GM21447 (cell line): ENCODE data around the gene NOS1AP.
"Not testable (repeated sequence)": the region's sequence is repeated elsewhere in the genome, so short reads cannot be mapped to it uniquely, and the experiment has no call there.

Experiments used
- ATAC-seq: cut with Tn5 transposase; IDR thresholded peaks from one replicate; pipeline ENCODE4 v1.9.1; 2021; ENCODE audit not compliant: unreplicated experiment

NOS1AP gene

DNA sequence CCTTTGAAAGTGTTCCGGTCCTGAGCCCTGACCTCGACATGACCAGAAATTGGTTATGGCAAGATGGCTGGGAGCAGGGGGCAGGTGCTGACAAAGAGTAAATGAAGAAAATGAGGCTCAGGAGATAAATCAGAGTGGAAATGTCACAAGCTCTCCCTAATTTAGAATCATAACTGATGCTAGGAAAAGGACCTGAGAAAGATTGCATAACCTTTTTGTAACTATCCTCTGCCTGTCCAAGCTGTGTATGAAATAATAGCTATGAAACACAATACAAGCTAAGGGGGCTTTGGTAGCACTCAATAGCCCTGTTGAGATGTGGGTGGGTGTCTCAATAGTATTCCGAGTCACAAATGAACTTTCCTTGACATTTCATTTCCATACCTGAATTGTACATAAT is 12.9 kb upstream of the NOS1AP start:
- ATAC-seq: no peak

DNA sequence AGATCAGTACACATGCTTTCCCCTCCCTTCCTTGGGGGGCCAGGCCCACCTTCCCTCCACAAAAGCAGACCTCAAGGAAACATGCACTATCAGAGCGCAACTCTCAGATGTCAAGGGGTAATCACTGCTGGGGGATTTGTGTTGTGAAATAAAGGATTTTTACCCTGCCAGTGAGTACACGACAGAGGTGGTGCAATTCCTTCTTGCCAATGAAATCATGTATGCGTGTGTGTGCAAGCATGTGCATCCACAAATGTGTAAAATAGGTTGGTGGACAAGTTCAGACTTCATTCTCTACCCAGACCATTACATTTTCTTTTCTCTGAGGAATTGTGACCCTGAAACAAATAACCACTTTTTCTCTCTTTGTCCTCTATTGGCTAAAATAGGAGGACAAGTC is 9.8 kb upstream of the NOS1AP start:
- no peak for ATAC-seq

GRCh38 chr1:162060314-162060713 is 9.2 kb upstream of the NOS1AP start:
- ATAC-seq: no peak

- no peak for ATAC-seq
Measured at GRCh38 chr1:162062542-162063015, 6.9 kb upstream of the NOS1AP start.

GRCh38 chr1:162065016-162065415 is 4.5 kb upstream of the NOS1AP start:
- no peak for ATAC-seq

DNA sequence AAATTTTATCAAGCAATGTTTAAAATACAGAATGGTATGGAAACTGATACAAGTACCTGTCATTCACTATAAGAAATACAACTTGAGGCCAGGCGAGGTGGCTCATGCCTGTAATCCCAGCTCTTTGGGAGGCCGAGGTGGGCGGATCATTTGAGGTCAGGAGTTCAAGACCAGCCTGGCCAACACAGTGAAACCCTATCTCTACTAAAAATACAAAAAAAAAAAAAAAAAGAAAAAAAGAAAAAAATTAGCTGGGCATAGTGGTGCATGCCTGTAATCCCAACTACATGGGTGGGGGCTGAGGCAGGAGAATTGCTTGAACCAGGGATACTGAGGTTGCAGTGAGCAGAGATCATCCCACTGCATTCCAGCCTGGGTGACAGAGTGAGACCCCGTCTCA is 2.7 kb upstream of the NOS1AP start:
- not testable (repeated sequence) for ATAC-seq

GRCh38 chr1:162067466-162067865 is 2.0 kb upstream of the NOS1AP start:
- no peak for ATAC-seq

DNA sequence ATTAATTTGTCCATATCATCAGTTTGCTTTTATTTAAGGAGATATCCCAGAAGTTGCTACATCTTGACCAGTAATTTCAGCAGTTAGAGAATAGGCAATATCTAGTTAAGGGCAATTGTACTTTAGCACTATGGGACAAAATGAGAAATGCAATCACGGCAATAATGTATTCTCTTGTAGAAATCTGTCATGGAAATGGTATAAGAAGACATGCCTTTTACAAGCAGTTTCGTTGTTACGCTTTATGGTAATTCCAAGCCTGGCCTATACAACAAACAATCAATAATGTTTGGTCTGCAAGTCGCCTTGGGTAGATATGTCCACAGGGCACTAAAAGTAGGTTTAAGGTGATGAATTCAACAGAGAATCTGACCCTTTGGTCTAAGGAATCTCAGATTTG is 1.2 kb upstream of the NOS1AP start:
- no peak for ATAC-seq

GRCh38 chr1:162070094-162070748 is 730 bp downstream of the NOS1AP start:
- ATAC-seq: no peak

GRCh38 chr1:162070825-162071224 is 1.3 kb downstream of the NOS1AP start:
- ATAC-seq: no peak

DNA sequence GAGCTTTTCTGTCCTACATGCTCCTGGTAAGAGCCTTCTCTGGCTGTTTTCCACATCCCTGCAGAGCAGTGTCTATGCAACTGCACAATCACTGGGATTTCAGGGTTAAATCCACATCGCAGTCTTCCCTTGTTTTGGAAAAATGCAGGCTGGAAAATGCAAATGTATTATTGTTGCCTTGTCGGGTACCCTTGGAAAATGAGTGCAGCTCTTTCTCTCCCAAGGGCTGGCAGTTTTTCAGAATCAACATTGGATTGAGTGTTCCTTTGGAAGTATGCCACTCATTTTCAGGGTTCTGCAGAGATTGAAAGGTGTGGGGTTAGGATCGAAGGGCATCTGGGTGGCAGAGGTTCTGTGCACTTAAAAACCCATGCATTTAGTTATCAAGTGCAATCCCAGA is 3.2 kb downstream of the NOS1AP start:
- ATAC-seq: no peak

DNA sequence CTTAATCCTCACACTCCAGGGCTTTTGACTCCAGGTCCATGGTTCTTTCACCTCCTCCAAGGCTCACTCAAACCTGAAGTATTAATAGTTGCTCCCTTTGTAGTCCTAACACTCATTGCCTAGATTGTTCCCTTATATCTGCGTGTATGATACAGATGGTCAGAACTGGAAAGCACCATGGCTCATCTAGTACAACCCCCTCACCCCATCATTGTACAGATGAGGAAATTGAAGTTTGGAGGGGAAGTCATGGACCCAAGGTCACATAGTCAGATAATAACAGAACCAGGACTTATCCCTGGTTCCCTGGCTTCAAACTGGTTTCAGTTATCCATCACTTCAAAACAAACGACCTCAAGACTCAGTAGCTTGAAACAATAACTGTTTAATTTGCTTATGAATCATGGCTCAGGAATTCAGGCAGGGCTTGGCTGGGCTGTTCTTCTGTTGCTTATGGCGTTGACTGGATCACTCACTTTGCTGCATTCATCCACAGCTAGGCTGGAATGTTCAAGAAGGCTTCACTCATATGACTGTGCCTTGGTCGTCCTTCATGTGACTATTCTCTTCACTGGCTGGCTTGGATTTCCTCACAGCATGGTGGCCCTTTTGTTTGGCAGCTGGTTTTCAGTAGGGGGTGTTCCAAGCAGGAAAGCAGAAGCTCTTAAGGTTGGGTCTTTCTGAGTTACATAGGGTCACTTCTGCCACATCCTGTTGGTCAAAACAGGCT is 5.0 kb downstream of the NOS1AP start:
- ATAC-seq: no peak

DNA sequence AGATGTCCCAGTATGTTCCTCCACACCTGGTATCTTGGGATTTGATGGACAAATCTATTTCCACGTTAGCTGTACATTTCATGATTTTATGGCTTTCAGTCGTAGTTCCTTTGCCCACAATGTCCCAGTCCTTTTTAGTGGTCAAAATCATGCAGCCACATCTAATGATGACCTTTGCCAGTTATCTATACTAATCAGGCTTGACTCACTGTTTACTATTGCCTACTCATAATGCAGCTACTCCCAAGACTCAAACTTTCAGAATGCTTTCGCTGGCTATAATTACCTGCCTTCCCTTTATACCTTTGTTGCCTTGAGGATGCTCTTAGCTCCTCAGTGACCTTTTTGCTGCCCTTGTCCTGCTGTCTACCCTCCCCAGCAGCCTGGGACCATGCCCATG is 6.4 kb downstream of the NOS1AP start:
- ATAC-seq: no peak

DNA sequence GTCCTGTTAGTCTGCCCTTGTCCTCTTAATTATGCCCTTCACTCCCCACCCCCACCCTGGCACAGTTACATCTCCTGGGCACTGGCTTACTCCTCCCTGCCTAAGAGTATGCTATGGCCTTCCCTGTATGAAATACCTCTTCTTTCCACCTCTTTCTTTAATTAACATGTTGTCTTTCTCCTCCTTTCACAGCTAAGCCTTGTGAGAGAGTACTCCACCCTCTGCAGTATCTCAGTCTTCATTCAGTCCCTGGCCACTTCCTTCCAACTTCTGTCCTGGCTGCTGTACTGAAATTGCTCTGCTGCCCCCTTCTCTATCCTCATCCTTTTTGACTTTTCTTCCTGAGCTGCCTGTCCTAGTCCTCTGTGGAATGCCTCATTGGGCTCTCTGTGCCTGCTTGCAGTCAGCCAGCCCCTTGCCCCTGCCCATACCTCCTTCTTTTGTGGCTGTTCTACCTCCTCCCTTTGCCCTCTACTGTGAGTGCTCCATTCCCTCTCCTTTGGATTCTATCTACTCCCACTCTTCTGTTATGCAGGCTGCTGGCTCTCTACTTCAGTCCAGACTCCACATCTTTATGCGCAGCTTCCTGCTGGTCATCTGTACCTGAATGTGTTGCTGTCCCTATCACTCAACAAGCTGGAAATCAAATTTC is 8.3 kb downstream of the NOS1AP start:
- ATAC-seq: no peak

- ATAC-seq: no peak
Measured at GRCh38 chr1:162079030-162079429, 9.5 kb downstream of the NOS1AP start.

DNA sequence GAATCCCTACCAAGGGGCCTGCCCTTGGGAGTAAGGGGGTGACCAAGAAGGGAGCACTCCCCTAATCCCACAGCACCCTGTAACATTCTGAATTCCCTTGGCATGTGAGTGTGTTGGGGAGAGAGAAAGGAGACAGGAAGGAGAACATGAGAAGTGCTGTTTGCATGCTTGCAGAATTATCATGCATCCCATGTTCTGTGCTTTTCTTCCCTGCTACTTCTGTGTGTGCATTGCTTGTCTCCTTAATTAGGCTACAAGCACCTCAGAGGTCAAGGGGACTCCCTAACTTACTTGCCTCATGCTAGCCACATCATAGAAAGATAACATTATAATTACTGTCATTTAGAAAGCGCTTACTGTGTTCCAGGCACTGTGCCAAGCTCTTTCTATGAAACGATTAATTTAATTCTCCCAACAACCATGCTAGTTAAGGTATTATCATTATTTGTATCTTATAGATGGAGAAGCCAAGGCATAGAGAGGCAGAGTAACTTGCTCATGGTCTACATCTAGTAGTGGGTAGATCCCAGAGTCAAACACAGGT is 11.1 kb downstream of the NOS1AP start:
- ATAC-seq: no peak

DNA sequence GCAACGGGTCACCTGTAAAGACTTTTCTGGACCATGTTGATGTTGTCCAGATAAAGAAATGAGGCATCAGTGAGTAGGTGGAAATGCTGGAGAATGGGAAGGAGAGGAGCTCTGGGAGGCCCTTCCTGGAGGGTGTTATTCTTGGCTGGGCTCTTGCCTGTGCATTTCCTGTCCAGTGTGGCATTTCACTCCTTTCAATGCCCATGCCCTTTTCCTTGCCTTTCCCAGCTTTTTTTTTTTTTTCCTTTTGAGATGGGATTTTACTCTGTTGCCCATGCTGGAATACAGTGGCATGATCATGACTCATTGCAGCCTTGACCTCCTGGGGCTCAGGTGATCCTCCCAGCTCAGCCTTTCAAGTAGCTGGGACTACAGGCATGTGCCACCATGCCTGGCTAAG is 11.8 kb downstream of the NOS1AP start:
- ATAC-seq: no peak

DNA sequence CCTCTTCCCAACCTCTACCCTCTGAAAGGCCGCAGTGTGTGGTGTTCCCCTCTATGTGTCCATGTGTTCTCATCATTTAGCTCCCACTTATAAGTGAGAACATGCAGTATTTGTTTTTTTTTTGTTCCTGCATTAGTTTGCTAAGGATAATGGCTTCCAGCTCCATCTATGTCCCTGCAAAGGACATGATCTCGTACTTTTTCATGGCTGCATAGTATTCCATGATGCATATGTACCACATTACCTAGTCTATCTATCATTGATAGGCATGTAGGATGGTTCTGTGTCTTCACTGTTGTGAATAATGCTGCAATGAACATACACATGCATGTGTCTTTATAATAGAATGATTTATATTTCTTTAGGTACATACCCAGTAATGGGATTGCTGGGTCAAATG is 12.6 kb downstream of the NOS1AP start:
- ATAC-seq: not testable (repeated sequence)

- ATAC-seq: no peak
Measured at GRCh38 chr1:162083273-162083672, 13.8 kb downstream of the NOS1AP start.

DNA sequence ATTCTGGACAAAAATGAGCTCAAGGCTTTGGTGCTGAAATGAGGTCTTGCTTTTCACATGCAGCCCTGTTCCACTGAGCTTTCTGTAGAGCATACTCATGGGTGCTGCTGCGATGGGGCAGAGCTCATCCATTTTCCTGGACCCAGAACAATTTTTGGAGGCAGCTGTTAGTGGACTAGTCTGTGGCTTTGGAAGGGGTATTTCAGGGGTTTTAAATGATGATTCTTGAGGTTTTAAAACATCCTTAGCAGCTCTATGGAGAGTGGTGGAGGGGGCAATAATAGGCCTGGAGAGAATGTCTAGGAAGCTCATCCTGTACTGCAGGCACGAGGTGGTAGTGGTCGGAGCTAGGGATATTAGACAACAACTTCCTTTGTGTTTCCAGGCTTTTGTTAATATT is 16.5 kb downstream of the NOS1AP start:
- no peak for ATAC-seq

- ATAC-seq: no peak
Measured at GRCh38 chr1:162087111-162087510, 17.6 kb downstream of the NOS1AP start.

DNA sequence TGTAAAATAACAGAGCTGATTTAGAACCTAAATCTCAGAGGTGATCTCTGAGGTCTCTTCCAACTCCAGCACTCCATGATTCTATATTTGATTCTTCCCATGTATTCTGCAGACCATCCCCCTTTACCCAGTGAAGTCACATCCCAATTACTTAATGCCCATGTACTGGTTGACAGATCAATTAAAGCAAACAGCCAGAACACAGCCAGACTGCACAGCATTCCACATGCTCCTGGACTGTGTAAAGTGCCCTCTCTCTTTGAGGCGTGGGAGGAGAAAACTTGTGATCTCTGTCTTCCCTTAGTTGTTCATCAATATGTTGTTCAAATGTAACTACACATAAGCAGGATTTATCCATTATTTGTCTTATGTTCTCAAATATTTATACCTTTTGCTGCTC is 18.1 kb downstream of the NOS1AP start:
- no peak for ATAC-seq
